Measurements from ENCODE around the gene CHRNA3.

CHRNA3 gene

DNA sequence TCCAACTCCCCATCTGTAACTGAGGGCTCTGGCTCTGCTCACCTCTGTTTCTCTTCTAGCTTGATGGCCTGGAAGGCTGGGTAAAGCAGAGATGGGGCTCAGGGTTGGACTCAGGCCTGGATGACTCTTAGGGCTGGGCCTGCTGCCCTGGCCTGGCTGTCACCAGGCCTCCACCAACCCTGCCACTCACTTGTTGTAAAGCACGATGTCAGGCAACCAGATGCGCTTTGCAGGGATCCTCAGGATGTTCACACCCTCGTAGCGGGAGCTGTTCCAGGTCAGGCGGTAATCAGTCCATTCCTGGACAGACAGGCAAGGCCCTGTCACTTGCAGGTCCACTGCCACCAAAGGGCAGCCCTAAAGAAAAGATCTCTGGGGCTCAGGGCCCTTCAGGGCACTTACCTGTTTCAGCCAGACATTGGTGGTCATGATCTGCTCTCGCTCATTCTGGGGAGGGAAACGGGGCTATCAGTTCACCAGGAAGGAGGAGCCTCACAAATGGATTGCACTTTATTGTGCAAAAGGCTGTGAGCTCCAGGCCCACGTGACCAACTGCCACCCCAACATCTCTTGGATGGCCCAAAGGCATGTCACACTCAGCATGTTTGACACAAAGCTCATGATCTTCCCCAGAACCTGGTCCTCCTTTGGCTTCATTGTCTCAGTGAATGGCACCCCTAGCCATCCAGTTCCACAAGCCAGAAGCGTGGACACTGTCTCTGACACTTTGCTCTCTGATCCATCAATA is 10.3 kb upstream of the CHRNA3 start:
- no peak for DNase-seq
- H2AK5ac ChIP-seq (ENCODE audit: low read length, severe bottlenecking) = no peak overlapping the region
- H3K4me3 ChIP-seq (ENCODE audit: insufficient read depth in 1 of 2, low read depth in 1 of 2, low read length in 2 of 2) = no peak overlapping the region
- no peak overlapping the region for H3K23ac ChIP-seq (ENCODE audit: low read length in 2 of 2)
- H3K4ac ChIP-seq (ENCODE audit: low read depth in 1 of 2, low read length in 2 of 2) = no peak overlapping the region
- no peak overlapping the region for H3K9ac ChIP-seq (ENCODE audit: low read length)
- no peak overlapping the region for H3K27ac ChIP-seq (ENCODE audit: low read length, poor library complexity, severe bottlenecking)
- no peak overlapping the region for H3K18ac ChIP-seq (ENCODE audit: low read depth in 1 of 2, low read length in 2 of 2)
- H2BK15ac ChIP-seq (ENCODE audit: low read depth, poor library complexity, severe bottlenecking) = no peak overlapping the region
- WGBS = 75% methylated on average over 9 of the region's 9 CpGs
- H3K4me1 ChIP-seq (ENCODE audit: control insufficient read depth, insufficient read depth, low read depth, low read length) = no peaks in the 10 kb centered on the region
- H3K14ac ChIP-seq (ENCODE audit: low read length in 2 of 2) = no peak overlapping the region
- peaks cover 32 to 76% of the 10 kb centered on the region in 2 experiments for H3K27me3 ChIP-seq (ENCODE audit: control insufficient read depth in 1 of 2, insufficient read depth in 1 of 2, low read length in 2 of 2)
- H3K79me1 ChIP-seq (replicated peaks; ENCODE audit: low read length, poor library complexity, severe bottlenecking) = no peaks in the 10 kb centered on the region
- peaks cover 15% of the 10 kb centered on the region for H3K9me3 ChIP-seq (ENCODE audit: control insufficient read depth, low read length)
- H3K4me2 ChIP-seq (ENCODE audit: low read length, poor library complexity, severe bottlenecking) = no peak overlapping the region
- H2BK5ac ChIP-seq (ENCODE audit: low read depth, low read length, poor library complexity, severe bottlenecking) = no peak overlapping the region
- no peak overlapping the region for H2BK120ac ChIP-seq (ENCODE audit: low read depth, low read length)
- H4K91ac ChIP-seq (ENCODE audit: low read length) = no peak overlapping the region
- H2BK12ac ChIP-seq (ENCODE audit: low read length in 2 of 2) = no peak overlapping the region
- no peaks in the 10 kb centered on the region for H3K36me3 ChIP-seq (ENCODE audit: control insufficient read depth in 1 of 2, insufficient read depth in 2 of 2, low read depth in 1 of 2, low read length in 2 of 2)
- no peak overlapping the region for H2AFZ ChIP-seq (ENCODE audit: low read depth, low read length)
- H4K8ac ChIP-seq (ENCODE audit: low read length) = no peak overlapping the region

DNA sequence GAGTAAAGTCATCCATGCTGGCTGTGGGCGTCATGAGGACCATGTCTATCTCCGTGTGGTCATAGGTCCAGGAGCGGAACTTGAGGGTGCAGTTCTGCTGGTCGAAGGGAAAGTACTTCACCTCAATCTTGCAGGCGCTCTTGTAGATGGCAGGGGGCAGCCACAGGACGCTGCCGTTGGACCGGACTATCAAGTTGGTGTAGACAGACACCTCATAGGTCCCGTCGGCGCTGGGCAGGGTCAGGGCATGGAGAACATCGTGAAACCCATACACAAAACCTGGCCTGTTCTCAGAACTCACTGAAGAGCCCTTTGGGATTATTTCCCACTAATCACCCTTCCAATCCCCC is 8.9 kb upstream of the CHRNA3 start:
- WGBS = 93% methylated on average over 12 of the region's 12 CpGs
- Histone ChIP-seq H2AK5ac (ENCODE audit: low read length, severe bottlenecking) (no peak overlapping the region), H4K8ac (ENCODE audit: low read length) (no peak overlapping the region), H3K14ac (ENCODE audit: low read length in 2 of 2) (no peak overlapping the region), H2BK120ac (ENCODE audit: low read depth, low read length) (no peak overlapping the region), H3K4me3 (ENCODE audit: insufficient read depth in 1 of 2, low read depth in 1 of 2, low read length in 2 of 2) (no peak overlapping the region), H3K18ac (ENCODE audit: low read depth in 1 of 2, low read length in 2 of 2) (no peak overlapping the region), H4K91ac (ENCODE audit: low read length) (no peak overlapping the region), H2AFZ (ENCODE audit: low read depth, low read length) (no peak overlapping the region), H3K23ac (ENCODE audit: low read length in 2 of 2) (no peak overlapping the region), H2BK12ac (ENCODE audit: low read length in 2 of 2) (no peak overlapping the region), H3K79me1 (replicated peaks; ENCODE audit: low read length, poor library complexity, severe bottlenecking) (no peaks in the 10 kb centered on the region), H2BK15ac (ENCODE audit: low read depth, poor library complexity, severe bottlenecking) (no peak overlapping the region), H3K4me1 (ENCODE audit: control insufficient read depth, insufficient read depth, low read depth, low read length) (no peaks in the 10 kb centered on the region), H3K9me3 (ENCODE audit: control insufficient read depth, low read length) (peaks cover 15% of the 10 kb centered on the region), H3K4me2 (ENCODE audit: low read length, poor library complexity, severe bottlenecking) (no peak overlapping the region), H3K36me3 (ENCODE audit: control insufficient read depth in 1 of 2, insufficient read depth in 2 of 2, low read depth in 1 of 2, low read length in 2 of 2) (no peaks in the 10 kb centered on the region), H3K9ac (ENCODE audit: low read length) (no peak overlapping the region), H3K4ac (ENCODE audit: low read depth in 1 of 2, low read length in 2 of 2) (no peak overlapping the region), H2BK5ac (ENCODE audit: low read depth, low read length, poor library complexity, severe bottlenecking) (no peak overlapping the region), H3K27me3 (ENCODE audit: control insufficient read depth in 1 of 2, insufficient read depth in 1 of 2, low read length in 2 of 2) (peaks cover 43 to 82% of the 10 kb centered on the region in 2 experiments), H3K27ac (ENCODE audit: low read length, poor library complexity, severe bottlenecking) (no peak overlapping the region)
- no peak for DNase-seq

DNA sequence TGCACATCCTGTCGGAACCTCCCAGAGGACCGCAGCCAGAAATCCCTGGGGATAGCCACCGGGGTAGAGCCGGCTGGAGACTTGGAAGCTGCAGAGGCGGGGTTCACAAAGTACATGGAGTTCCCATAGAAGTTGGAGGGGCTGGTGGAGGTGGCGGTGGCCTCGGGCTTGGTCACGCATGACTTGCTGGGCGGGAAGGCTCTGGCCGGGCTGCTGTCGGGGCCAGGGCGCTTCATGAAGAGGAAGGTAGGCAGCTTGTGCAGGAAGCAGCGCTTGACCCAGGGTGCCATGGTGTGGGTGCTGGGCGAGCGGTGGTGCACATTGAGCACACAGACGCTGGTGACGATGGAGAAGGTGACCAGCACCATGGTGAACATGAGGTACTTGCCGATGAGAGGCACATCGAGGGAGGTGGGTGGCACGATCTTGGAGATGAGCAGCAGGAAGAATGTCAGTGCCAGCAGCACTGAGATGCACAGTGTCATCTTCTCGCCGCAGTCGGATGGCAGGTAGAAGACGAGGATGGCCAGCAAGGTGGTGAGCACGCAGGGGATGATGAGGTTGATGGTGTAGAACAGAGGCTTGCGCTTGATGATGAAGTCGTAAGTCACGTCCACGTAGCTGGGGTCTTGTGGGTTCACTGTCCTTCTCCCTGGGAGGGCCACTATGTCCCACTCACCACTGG is 8.4 kb upstream of the CHRNA3 start:
- Histone ChIP-seq H2BK5ac (ENCODE audit: low read depth, low read length, poor library complexity, severe bottlenecking) (no peak overlapping the region), H2BK15ac (ENCODE audit: low read depth, poor library complexity, severe bottlenecking) (no peak overlapping the region), H4K91ac (ENCODE audit: low read length) (peak overlapping the region; percentile 54), H2BK120ac (ENCODE audit: low read depth, low read length) (no peak overlapping the region), H3K23ac (ENCODE audit: low read length in 2 of 2) (no peak overlapping the region), H2AK5ac (ENCODE audit: low read length, severe bottlenecking) (no peak overlapping the region), H3K27me3 (ENCODE audit: control insufficient read depth in 1 of 2, insufficient read depth in 1 of 2, low read length in 2 of 2) (peaks cover 48 to 82% of the 10 kb centered on the region in 2 experiments), H2BK12ac (ENCODE audit: low read length in 2 of 2) (no peak overlapping the region), H3K27ac (ENCODE audit: low read length, poor library complexity, severe bottlenecking) (no peak overlapping the region), H4K8ac (ENCODE audit: low read length) (no peak overlapping the region), H3K14ac (ENCODE audit: low read length in 2 of 2) (no peak overlapping the region), H3K36me3 (ENCODE audit: control insufficient read depth in 1 of 2, insufficient read depth in 2 of 2, low read depth in 1 of 2, low read length in 2 of 2) (no peaks in the 10 kb centered on the region), H3K4me2 (ENCODE audit: low read length, poor library complexity, severe bottlenecking) (no peak overlapping the region), H3K4ac (ENCODE audit: low read depth in 1 of 2, low read length in 2 of 2) (no peak overlapping the region), H3K79me1 (replicated peaks; ENCODE audit: low read length, poor library complexity, severe bottlenecking) (no peaks in the 10 kb centered on the region), H3K4me3 (ENCODE audit: insufficient read depth in 1 of 2, low read depth in 1 of 2, low read length in 2 of 2) (no peak overlapping the region), H3K9ac (ENCODE audit: low read length) (no peak overlapping the region), H3K18ac (ENCODE audit: low read depth in 1 of 2, low read length in 2 of 2) (no peak overlapping the region), H3K4me1 (ENCODE audit: control insufficient read depth, insufficient read depth, low read depth, low read length) (no peaks in the 10 kb centered on the region), H2AFZ (ENCODE audit: low read depth, low read length) (no peak overlapping the region), H3K9me3 (ENCODE audit: control insufficient read depth, low read length) (peaks cover 13% of the 10 kb centered on the region)
- DNase-seq = no peak
- WGBS = 94% methylated on average over 29 of the region's 29 CpGs

DNA sequence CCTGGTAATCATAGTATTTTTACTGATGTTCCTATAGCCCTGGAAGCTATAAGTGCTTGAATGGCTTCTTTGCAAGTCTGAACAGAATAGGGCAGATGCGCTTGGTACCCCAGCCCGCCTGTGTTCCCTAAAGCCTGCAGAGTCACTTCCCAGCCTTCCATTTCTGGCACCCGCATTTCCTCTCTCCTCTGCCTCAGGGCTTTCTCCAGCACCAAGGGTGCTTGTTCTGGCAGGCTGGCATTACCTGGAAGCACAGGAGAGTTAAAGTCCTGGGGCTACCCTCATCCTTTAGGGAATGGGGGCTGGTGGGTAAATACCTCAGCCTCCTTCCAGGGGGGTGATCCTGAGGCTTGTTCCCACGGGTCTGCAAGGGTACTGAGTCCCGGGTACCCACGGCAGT is 7.4 kb upstream of the CHRNA3 start:
- no peak overlapping the region for H3K27ac ChIP-seq (ENCODE audit: low read length, poor library complexity, severe bottlenecking)
- H3K4ac ChIP-seq (ENCODE audit: low read depth in 1 of 2, low read length in 2 of 2) = no peak overlapping the region
- H3K9ac ChIP-seq (ENCODE audit: low read length) = no peak overlapping the region
- WGBS = 90% methylated on average over 6 of the region's 6 CpGs
- DNase-seq = no peak
- H4K8ac ChIP-seq (ENCODE audit: low read length) = no peak overlapping the region
- no peak overlapping the region for H3K4me2 ChIP-seq (ENCODE audit: low read length, poor library complexity, severe bottlenecking)
- no peak overlapping the region for H3K14ac ChIP-seq (ENCODE audit: low read length in 2 of 2)
- no peak overlapping the region for H4K91ac ChIP-seq (ENCODE audit: low read length)
- no peak overlapping the region for H2BK15ac ChIP-seq (ENCODE audit: low read depth, poor library complexity, severe bottlenecking)
- no peaks in the 10 kb centered on the region for H3K36me3 ChIP-seq (ENCODE audit: control insufficient read depth in 1 of 2, insufficient read depth in 2 of 2, low read depth in 1 of 2, low read length in 2 of 2)
- no peak overlapping the region for H3K18ac ChIP-seq (ENCODE audit: low read depth in 1 of 2, low read length in 2 of 2)
- H2AK5ac ChIP-seq (ENCODE audit: low read length, severe bottlenecking) = no peak overlapping the region
- peaks cover 7% of the 10 kb centered on the region for H3K9me3 ChIP-seq (ENCODE audit: control insufficient read depth, low read length)
- H2BK120ac ChIP-seq (ENCODE audit: low read depth, low read length) = no peak overlapping the region
- no peaks in the 10 kb centered on the region for H3K79me1 ChIP-seq (replicated peaks; ENCODE audit: low read length, poor library complexity, severe bottlenecking)
- no peak overlapping the region for H2AFZ ChIP-seq (ENCODE audit: low read depth, low read length)
- no peak overlapping the region for H3K4me3 ChIP-seq (ENCODE audit: insufficient read depth in 1 of 2, low read depth in 1 of 2, low read length in 2 of 2)
- no peak overlapping the region for H2BK12ac ChIP-seq (ENCODE audit: low read length in 2 of 2)
- no peaks in the 10 kb centered on the region for H3K4me1 ChIP-seq (ENCODE audit: control insufficient read depth, insufficient read depth, low read depth, low read length)
- no peak overlapping the region for H3K23ac ChIP-seq (ENCODE audit: low read length in 2 of 2)
- peaks cover 53 to 84% of the 10 kb centered on the region in 2 experiments for H3K27me3 ChIP-seq (ENCODE audit: control insufficient read depth in 1 of 2, insufficient read depth in 1 of 2, low read length in 2 of 2)
- no peak overlapping the region for H2BK5ac ChIP-seq (ENCODE audit: low read depth, low read length, poor library complexity, severe bottlenecking)

All from mesenchymal stem cell (in vitro differentiated cells and primary cell).